ENCODE data around the gene RPL41.
A peak's percentile ranks its signal among the peaks of the same experiment; 100 is the strongest.

RPL41 gene

DNA sequence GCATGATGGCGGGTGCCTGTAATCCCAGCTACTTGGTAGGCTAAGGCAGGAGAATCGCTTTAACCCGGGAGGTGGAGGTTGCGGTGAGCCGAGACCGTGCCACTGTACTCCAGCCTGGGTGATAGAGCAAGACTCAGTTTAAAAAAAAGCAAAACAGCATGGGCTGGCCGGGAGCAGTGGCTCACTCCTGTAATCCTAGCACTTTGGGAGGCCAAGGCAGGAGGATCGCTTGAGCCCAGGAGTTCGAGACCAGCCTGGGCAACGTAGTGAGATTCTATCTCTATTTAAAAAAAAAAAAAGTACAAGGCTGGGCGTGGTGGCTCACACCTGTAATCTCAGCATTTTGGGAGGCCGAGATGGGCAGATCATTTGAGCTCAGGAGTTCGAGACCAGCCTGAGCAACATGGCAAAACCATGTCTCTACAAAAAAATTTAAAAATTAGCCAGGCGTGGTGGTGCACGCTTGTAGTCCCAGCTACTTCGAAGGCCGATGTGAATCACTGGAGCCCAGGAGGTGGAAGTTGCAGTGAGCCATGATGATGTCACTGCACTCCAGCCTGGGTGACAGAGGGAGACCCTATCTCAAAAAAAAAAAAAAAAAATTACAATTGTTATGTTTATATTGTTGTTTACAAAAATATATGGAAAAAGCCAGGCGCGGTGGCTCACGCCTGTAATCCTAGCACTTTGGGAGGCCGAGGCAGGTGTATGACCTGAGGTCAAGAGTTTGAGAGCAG lies 40.2 kb downstream of the RPL41 start:
- peak; percentile 42 for DNase-seq

GRCh38 chr12:56157201-56158028 lies 41.0 kb downstream of the RPL41 start:
- peak; percentile 93 for DNase-seq

- DNase-seq, result peak; percentile 99
These were observed 41.8 kb downstream of the RPL41 start, which contains the start of gene MYL6 for GRCh38 chr12:56158029-56158925. Gene MYL6 (plus strand): TSS chr12:56158359. CDS start chr12:56158402, 43 bp downstream.

DNA sequence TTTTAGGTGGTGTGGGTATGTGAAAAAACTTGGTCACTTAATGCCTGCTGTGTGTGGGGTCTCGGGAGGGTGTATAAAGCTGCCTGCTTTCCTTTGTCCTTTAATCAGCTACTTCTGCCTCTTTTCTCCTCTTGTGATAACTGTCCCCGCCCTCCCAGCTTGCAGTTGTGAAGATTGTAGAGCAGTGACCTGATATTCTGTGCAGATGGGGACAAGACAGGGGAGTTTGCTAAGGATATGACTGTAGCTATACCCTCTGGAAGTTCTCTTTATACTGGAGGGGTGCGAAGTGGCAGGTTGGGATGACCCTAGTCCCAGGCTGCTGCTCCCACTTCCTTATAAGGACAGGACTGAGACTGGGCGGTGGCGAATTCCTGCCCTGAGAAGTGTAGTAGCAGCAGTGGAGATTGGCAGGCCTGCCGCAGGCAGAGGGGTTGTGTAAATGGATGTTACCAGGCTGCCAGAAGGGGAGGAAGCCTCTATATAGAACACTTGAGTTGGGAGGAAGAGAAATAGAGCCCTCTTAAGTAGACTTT lies 42.6 kb downstream of the RPL41 start:
- peak; percentile 70 for DNase-seq

DNA sequence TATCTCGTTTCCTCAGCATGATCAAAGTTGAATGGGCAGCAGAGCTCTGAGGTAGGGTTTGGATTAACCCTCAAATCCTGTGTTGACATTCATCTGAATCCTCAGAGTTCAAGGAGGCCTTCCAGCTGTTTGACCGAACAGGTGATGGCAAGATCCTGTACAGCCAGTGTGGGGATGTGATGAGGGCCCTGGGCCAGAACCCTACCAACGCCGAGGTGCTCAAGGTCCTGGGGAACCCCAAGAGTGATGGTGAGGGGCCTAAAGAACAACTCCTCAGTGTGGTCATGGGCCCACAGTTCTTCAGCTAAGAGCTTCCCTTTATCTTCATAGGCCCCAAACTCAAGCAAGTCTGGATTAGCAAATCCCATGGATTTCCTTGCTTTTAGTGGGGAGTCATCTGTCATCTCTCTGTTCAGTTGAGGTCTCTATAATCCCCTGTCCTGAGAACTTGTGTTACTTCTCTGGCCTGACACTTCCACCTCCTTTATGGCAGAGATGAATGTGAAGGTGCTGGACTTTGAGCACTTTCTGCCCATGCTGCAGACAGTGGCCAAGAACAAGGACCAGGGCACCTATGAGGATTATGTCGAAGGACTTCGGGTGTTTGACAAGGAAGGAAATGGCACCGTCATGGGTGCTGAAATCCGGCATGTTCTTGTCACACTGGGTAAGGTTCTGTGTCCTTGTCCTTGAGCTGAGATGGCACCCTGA lies 43.2 kb downstream of the RPL41 start:
- DNase-seq, result no peak

DNA sequence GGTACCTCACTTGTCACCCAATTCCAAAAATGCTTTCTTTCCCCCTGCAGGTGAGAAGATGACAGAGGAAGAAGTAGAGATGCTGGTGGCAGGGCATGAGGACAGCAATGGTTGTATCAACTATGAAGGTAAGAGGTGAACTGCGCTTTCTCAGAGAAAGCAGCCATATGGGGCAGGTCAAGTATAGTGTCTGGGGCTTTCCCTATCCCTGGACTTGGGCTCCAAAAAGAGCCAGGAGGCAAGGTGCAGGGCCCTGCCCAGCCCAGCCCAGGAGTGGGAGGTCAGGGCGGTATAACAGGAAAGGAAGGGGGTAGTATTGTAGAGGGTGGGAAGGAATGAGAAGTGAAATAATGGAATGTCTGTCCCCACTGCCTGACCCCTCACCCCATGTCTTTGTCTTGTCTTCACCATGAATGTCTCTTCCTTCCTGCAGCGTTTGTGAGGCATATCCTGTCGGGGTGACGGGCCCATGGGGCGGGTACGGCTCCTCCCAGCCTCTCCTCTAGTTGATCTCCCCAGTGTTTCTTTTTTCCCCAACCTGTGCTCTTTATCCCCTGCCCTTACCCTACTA lies 43.8 kb downstream of the RPL41 start:
- no peak for DNase-seq

DNA sequence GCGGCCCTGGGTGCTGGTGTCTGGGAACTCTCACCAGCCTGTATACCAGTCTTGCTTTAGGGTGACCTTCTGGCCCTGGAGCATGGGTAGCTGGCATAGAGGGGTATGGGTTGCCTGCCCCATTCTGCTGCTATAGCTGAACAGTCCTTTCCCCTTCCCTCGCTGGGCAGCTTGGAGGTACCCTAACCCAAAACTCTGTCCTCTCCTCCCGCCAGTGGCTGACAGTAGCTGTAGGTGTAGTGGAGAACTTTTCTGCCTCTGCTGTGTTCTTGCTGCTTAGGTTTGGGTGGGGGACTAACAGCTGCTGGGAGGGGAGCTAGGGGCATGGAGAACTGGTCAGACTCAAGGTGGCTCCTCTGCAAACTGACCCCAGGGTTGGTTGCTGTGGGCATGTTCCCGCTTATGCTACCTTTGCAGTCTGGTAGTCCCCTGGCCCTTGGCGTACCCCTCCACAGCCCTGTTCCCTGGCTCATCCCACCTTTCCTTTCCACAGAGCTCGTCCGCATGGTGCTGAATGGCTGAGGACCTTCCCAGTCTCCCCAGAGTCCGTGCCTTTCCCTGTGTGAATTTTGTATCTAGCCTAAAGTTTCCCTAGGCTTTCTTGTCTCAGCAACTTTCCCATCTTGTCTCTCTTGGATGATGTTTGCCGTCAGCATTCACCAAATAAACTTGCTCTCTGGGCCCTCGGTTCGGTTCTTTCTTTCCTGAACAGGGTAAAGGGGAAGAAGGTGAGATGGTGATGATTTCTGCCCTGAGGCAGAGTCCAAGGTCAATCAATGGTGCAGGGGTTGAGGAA lies 44.7 kb downstream of the RPL41 start:
- DNase-seq, result no peak

GRCh38 chr12:56161690-56162351 lies 45.4 kb downstream of the RPL41 start:
- DNase-seq, result no peak

- DNase-seq, result peak; percentile 36
These were observed 46.2 kb downstream of the RPL41 start for GRCh38 chr12:56162468-56163290.

DNA sequence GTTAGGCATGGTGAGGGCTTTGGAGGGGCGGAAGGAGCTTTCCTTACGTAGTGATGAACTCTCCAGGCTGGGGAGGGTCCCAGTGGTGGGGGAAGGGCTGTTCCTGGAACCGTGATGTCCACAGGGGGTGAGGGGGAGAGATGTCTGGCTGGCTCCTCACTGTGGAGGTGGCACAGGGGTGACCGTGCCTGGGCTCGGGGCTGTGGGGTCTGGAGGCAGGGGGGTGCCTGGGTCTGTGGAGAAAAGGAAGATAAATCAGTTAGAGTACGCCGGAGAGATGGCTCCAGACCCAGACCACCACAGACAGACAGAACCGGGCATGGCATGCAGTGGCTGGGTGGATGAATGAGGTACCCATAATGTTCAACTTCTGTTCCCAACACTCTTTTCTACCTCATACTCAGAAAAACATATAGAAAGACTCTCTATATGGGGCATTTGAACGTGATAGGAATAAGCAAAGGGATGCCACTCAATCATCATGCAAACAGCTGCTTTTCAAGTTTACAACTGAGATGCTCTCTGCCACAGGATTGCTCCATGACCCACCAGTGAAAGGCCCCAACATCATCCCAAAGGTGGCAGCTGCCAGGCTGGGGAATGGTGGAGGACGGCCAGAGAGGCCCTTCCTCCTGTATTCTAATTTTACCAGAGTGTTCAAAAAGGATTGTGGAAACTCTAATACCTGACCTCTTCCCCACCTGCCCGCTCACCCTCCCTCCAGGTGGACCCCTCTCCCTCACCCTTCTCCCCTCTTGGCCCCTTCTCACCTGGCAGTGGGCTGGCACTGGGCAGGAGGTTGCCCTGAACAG lies 47.3 kb downstream of the RPL41 start:
- no peak for DNase-seq

- no peak for DNase-seq
These were observed 47.9 kb downstream of the RPL41 start for GRCh38 chr12:56164345-56164729.

- DNase-seq, result no peak
These were observed 48.9 kb downstream of the RPL41 start for GRCh38 chr12:56165369-56165768.

Data from DMS53 (cell line).